GDM1 (cell line): Measurements from ENCODE around the gene CREB1.

ENCODE experiments used
- DNase-seq: peaks from one replicate; lab custom pipeline; 2025; lab: John Stamatoyannopoulos, UW

The CREB1 gene

GRCh38 chr2:207543272-207543671 lies 13.5 kb downstream of the CREB1 start:
- no peak for DNase-seq

DNA sequence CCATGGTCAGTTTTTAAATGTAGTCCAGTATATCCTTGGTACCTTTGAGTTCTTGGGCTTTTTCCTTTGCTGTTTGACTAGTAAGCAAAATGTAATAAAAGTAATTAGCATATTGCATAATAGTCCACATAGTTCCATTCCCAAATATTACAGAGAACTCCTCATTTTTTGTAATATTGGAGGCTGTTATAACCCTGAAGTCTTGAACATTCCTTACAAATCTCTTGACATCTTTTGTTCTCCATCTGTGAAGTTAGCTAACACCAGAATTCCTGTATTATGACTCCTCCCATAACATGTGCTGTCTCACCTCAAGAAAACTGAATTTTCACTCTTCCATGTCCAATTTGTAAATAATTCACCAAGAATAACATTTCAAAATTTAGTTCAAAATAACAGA lies 17.1 kb downstream of the CREB1 start:
- DNase-seq: no peak

DNA sequence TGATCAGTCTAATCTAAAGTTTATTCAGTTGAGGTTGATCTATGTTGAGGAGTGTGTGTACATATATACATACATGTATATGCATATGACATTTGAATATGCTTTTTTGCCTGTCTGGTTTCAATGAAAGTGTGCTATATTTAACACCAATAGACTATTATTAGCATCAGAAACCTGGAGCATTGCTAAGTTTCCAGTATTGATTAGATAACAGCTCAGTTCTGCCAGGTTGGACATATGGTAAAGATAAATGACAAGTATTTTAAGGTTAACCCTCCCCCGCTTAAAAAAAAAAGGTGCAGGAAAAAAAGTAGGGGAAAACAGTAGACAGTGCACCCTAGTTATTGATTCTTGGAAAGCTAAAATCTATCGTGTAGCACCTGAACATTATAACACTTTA lies 19.4 kb downstream of the CREB1 start:
- no peak for DNase-seq

DNA sequence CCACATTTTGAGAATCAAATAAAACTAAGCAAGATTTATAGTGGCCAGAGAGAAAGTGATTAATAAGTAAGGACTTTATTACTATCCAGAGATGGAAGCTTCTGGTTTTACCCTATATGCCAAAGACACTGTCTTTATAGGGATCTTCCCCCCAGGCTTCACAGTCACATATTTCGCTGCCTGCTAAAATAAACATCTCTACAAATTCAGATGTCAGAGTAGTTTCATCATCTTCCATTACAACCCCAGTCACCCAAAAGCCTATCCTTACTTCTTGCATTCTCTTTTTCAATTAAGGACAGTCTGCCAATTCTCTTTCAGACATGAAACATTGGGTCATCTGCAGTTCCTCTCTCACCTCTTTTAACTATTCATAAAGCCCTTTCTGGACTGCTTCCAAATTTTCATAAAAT lies 28.3 kb downstream of the CREB1 start:
- no peak for DNase-seq

- no peak for DNase-seq
These were observed 31.8 kb downstream of the CREB1 start for GRCh38 chr2:207561386-207562080.

DNA sequence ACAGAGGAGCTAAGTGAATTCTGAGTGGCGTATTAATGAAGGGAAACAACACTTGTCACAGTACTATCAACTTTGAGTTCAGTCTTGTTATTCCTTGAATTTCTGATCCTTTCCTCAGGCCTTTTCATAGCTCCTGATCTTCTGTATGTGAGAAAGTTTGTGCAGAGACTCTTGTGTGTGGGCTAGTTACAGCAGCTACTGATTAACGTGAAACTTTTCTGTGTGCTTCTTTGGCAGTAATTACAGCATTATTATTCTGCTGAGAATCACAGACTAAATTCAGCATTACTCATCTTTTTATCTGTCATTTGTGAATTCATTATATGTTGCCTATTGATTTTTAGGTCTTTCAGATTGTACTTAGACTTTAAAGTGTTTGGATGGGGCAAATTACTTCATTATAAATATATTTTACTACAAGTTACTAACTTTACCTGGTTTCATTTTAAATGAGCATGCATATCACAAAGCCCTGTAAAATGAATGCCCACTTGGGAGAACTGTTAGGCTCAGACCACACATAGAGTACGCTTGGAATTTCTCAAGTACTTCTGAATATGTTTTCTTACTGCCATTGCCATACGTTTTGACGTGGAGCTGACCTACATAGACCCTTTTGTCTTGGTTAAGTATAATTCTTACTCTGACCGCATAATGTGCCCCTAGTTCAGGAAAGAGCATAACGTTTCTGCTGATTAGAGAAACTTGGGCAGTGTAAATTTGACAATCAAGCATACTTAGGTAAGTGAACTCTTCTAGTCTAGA lies 36.2 kb downstream of the CREB1 start:
- DNase-seq: no peak

DNA sequence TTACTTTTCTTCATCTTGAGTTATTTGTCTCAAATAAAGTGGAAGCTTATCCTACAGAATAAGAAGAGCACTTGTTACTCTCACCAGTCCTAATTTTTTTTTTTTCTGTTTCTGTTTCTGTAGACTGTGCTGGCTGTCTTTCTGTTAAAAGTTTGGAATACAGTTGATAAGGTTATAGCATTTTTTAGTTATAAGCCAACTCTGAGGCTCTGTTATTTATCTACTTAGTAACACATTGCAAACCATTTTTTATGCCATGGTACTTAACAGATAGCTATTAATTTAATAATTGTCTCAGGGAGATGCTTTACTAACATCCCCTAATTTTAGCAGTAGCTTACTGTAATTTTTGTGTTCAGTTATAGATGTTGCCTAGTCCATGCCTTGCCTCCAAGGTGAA lies 37.9 kb downstream of the CREB1 start:
- DNase-seq: no peak

DNA sequence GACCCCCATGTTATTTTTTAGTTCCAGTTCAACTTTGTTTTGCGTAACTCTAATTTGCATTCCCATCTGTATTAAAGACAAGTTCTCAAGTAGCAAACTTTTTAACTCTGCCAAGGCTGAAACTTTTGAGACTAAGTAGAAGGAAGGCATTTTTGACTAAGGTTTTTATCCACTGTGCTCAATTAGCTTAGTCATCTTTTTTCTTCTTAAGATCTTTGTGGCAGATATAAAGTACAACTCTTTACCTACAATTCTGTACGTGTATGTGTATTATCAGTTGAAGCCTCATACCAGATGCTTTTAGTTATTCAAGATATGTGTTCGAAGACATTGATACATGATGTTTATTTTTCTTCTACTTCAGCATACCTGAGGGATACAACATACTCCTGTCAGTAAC lies 41.6 kb downstream of the CREB1 start:
- no peak for DNase-seq

DNA sequence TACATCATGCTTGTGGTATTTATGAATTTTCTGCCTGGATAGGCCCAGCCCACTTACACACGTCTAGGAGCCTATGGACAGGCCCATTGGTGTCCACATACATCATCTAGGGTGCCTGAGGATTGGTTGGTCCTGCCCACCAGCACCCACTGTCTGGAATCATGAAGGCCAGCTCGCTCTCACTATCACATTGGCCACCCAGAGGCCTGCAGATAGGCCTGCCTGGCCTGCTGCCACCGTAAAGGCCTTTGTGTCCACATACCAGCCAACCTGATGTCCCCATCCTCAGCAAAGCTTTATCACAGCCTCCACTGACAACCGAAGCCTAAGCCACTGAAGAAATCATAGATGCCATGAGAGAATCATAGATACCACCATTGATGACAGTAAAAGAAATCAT lies 55.2 kb downstream of the CREB1 start:
- DNase-seq: no peak

- DNase-seq: no peak
These were observed 57.5 kb downstream of the CREB1 start for GRCh38 chr2:207587305-207587704.

GRCh38 chr2:207589143-207589542 lies 59.4 kb downstream of the CREB1 start:
- no peak for DNase-seq

DNA sequence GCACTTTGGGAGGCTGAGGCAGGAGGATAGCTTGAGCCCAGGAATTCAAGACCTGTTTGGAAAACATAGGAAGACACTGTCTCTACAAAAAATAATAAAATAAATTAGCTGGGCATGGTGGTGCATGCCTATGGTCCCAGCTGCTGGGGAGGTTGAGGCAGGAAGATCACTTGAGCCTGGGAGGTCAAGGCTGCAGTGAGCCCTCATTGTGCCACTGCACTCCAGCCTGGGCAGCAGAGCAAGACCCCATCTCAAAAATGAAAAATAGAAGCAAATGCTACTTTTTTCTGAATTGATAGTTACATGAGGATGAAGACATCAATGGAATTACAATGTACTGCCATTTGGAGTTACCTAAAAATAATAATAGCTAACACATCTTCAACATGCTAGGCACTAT lies 63.5 kb downstream of the CREB1 start:
- no peak for DNase-seq

GRCh38 chr2:207594264-207594663 lies 64.5 kb downstream of the CREB1 start:
- DNase-seq: no peak

GRCh38 chr2:207594731-207595130 lies 65.0 kb downstream of the CREB1 start:
- no peak for DNase-seq

DNA sequence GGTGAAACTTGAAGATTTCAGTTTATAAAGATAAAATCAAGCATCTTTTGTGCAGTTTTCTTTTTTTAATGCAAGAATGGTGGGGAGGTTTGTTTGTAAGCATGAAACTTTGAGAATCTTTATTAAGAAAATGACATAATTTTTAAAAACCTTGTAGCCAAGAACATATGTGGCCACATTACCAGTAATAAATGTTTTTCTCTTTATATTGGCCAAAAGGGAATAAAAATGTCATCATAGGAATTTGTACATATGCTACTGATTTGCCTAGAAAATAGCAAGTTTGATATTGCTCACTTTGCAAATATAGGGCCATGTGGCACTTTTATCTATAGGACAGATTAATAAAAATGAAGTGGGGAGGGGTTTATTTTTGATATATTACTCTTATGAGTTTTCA lies 69.9 kb downstream of the CREB1 start:
- no peak for DNase-seq

- DNase-seq: no peak
These were observed 70.5 kb downstream of the CREB1 start for GRCh38 chr2:207600231-207600630.

- DNase-seq: no peak
These were observed 72.0 kb downstream of the CREB1 start for GRCh38 chr2:207601774-207602173.

DNA sequence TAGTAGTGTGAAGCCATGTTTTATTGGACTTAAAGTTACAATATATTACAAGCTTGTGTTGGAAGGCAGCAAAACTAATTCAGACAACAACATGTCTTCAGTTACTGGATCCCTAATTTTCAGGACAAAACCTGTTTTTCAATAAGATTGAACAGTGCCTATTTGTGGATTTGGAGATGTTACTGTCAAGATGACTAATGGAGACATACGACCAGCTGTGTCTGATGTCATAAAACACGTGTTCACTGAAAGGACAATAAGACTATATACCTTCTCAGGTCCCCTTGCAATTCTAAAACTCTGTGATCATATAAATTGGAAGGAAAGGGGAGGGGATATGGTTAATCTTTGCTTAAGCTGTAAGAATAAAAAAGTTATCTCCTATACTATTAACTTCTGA lies 73.7 kb downstream of the CREB1 start:
- no peak for DNase-seq

DNA sequence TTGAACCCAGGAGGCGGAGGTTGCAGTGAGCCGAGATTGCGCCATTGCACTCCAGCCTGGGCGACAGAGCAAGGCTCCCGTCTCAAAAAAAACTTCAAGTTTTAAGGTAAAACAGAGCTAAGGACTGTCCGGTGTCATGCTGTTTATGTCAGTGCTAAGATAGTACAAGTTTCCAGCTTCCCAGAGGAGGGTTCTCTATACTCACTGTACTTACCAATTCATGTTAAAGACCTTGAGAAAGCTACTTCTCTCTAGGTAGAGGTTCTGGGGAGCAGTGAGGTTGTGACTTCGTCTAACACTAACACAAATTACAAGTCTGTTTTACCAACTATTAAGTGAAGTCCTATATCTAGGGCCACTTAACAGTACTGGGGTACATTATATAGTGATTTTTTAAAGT lies 76.6 kb downstream of the CREB1 start:
- DNase-seq: no peak

DNA sequence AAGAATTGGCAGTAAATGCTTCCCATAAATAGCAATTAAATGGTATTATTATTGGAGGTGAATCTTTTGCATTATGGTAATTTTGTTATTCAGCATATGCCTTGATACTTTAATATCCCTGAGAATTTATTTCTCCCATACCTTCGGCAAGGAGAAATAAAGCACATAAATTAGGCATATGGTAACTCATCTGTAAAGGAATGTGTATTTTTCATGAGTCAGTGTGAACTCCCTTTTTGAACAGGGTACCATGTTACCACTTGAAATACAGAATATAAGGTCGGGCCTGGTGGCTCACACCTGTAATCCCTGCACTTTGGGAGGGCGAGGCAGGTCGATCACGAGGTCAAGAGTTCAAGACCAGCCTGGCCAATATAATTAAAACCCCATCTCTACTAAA lies 77.1 kb downstream of the CREB1 start:
- no peak for DNase-seq

GRCh38 chr2:207612714-207613113 lies 83.0 kb downstream of the CREB1 start:
- DNase-seq: no peak

DNA sequence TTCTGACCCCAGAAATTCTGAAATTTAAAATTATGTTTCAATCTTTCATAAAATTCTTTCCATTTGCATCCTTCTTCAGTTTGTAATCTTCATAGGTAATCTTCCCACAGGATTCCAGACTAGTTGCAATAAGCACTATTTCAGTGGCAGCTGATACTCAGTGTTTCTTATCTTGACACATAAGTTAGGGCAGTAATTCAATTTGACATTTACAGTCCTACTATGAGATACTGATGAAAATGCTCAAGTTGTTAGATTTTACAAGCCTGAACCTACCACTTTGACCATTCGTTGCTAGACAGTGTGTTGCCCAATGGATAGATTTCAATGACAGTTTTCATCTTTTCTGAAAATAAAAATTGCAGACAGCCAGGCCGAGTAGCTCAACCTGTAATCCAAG lies 85.1 kb downstream of the CREB1 start:
- no peak for DNase-seq

GRCh38 chr2:207616185-207616584 lies 86.4 kb downstream of the CREB1 start:
- no peak for DNase-seq
